Measurements from ENCODE around the gene NHS. TPM values are rescaled to one million over a fixed set of nuclear protein-coding genes. Genes with fewer than 3 reads are reported as not detected.

The NHS gene
- total RNA-seq, 4 donors from 2014 or later = 0.88 to 9.1 (median 2.5) TPM

DNA sequence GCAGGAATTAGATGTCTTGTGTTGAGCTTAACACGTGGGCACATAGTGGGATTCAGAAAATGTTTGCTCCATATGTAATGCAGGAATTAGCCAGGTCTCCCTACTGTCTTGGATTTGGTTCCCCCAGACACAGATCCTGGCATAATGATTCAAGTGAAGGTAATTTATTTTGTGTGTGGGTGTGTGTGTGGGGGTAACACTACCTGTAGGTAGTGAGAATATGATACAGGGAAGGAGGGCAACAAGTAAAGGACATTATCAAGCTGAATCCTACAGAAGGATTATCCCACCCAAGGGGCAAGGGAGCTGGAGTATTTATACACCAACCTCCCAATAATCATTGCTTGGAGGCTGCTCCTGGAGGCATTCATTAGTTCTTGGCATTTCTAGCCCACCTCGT, 101.4 kb downstream of the NHS start:
- Histone ChIP-seq H3K4me3 (no peak overlapping the region), H3K4me1 (no peaks in the 10 kb centered on the region), H3K27me3 (no peaks in the 10 kb centered on the region), H3K27ac (no peak overlapping the region), H3K9me3 (no peaks in the 10 kb centered on the region), H3K36me3 (no peaks in the 10 kb centered on the region)
- no peak for DNase-seq
- TF ChIP-seq, protein P1, sequence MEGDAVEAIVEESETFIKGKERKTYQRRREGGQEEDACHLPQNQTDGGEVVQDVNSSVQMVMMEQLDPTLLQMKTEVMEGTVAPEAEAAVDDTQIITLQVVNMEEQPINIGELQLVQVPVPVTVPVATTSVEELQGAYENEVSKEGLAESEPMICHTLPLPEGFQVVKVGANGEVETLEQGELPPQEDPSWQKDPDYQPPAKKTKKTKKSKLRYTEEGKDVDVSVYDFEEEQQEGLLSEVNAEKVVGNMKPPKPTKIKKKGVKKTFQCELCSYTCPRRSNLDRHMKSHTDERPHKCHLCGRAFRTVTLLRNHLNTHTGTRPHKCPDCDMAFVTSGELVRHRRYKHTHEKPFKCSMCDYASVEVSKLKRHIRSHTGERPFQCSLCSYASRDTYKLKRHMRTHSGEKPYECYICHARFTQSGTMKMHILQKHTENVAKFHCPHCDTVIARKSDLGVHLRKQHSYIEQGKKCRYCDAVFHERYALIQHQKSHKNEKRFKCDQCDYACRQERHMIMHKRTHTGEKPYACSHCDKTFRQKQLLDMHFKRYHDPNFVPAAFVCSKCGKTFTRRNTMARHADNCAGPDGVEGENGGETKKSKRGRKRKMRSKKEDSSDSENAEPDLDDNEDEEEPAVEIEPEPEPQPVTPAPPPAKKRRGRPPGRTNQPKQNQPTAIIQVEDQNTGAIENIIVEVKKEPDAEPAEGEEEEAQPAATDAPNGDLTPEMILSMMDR (IDR thresholded peaks at IDR 0.05) = no peak
- TF ChIP-seq POLR2A (IDR thresholded peaks at IDR 0.05) = no peak

DNA sequence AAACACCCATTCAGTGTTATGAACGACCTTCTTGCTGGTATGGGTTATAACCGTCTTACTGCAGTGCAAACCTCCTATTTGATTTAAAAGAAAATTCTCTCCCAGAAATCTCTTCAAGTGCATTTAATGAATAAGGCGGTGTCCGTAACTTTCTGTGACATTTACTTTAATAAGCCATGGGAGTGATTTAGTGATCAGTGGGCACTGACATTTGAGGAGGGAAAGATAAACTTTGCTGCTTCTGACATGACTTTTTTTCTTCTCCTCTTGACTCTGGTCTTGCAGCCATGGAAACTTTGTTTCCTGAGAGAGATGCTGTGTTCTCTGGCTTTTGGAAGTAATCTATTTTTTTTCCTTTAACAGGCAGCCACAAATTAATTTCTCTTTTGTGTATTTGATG, 106.1 kb downstream of the NHS start:
- no peak overlapping the region for H3K27ac ChIP-seq
- H3K27me3 ChIP-seq = no peaks in the 10 kb centered on the region
- no peaks in the 10 kb centered on the region for H3K9me3 ChIP-seq
- H3K4me1 ChIP-seq = no peaks in the 10 kb centered on the region
- no peak overlapping the region for H3K4me3 ChIP-seq
- no peaks in the 10 kb centered on the region for H3K36me3 ChIP-seq
- DNase-seq = no peak
- TF ChIP-seq, protein P1 (IDR thresholded peaks at IDR 0.05) = no peak
- TF ChIP-seq POLR2A (IDR thresholded peaks at IDR 0.05) = no peak

DNA sequence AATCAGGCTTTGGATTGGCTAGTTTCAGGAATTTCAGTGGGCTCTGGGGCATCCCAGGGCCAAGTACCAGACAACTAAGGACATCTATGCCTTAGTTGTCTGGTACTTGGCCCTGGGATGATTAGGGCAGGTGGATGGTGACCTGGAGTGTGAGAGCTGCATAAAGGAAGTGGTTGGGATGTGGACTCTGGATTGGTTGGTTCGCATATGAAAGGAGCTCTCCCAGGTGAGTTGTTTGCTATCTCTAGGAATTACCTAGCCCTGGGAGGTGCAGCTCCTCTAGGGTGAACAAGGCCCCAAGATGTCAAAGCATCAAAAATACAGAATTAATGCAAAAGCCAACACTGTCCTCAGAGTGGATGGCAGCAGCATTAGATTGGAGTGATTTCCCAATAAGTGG, 109.6 kb downstream of the NHS start:
- no peaks in the 10 kb centered on the region for H3K4me1 ChIP-seq
- H3K9me3 ChIP-seq = no peaks in the 10 kb centered on the region
- no peak overlapping the region for H3K27ac ChIP-seq
- no peak overlapping the region for H3K4me3 ChIP-seq
- no peak for TF ChIP-seq POLR2A (IDR thresholded peaks at IDR 0.05)
- TF ChIP-seq, protein P1 (IDR thresholded peaks at IDR 0.05) = no peak
- no peaks in the 10 kb centered on the region for H3K27me3 ChIP-seq
- H3K36me3 ChIP-seq = no peaks in the 10 kb centered on the region
- DNase-seq = no peak

DNA sequence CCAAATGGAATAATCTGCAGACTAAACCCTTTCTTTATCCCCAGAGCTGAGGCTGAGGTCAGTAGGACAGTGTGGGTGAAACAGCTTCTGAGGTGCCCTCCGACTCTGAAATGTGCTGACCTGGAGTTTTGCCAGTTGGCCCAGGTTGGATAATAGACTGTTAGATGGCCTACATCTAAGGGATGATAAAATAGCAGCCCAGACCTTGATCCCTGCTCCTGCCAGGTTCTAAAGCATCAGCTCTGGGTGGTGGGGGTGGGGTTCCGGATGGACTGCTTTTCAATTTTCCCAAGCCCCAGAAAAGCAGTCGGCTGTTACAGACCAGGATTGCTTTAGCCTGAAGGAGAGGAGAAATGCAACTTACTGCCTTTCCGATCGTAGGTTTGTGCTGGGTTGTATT, 110.4 kb downstream of the NHS start:
- H3K4me3 ChIP-seq = no peak overlapping the region
- no peaks in the 10 kb centered on the region for H3K4me1 ChIP-seq
- H3K27me3 ChIP-seq = no peaks in the 10 kb centered on the region
- no peak for TF ChIP-seq POLR2A (IDR thresholded peaks at IDR 0.05)
- TF ChIP-seq, protein P1 (IDR thresholded peaks at IDR 0.05) = no peak
- DNase-seq = no peak
- no peaks in the 10 kb centered on the region for H3K9me3 ChIP-seq
- H3K27ac ChIP-seq = no peak overlapping the region
- H3K36me3 ChIP-seq = no peaks in the 10 kb centered on the region

DNA sequence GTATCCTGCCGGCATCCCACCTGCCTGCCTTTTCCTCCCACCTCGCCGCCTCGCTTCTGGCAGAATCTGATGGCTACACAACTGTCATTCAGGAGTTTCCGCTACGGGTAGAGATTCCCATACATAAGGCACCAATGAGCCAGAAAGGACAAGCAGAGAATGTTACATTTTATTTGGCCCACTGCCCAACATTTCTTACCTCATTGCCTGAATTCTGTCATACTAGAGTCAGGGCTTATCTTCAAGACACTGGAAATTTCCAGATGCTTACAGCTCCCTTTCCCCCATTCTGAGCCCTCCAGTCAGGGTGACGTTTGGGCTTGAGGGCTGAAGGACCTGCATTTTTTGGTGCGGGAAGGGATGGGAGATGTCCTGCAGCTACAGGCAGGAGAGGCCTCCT, 113.0 kb downstream of the NHS start:
- Histone ChIP-seq H3K27me3 (no peaks in the 10 kb centered on the region), H3K4me3 (no peak overlapping the region), H3K9me3 (no peaks in the 10 kb centered on the region), H3K36me3 (no peaks in the 10 kb centered on the region), H3K27ac (no peak overlapping the region), H3K4me1 (no peaks in the 10 kb centered on the region)
- DNase-seq = no peak
- TF ChIP-seq POLR2A (IDR thresholded peaks at IDR 0.05) = no peak
- TF ChIP-seq, protein P1 (IDR thresholded peaks at IDR 0.05) = no peak

DNA sequence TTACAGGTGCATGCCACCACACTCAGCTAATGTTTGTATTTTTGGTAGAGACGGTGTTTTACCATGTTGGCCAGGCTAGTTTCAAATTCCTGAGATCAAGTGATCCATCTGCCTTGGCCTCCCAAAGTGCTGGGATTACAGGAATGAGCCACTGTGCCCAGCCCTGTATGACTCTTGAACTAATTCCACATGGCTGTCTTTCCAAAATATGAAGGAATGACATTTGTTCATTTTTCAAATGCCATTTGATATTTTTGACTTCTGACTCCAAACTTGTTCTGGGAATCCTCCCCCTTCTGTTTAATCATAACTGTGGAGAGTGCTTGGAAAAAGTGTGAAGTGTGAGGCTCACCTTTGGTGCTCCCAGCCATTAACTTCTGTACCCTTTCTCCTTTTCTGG, 119.2 kb downstream of the NHS start:
- Histone ChIP-seq H3K36me3 (no peaks in the 10 kb centered on the region), H3K27me3 (no peaks in the 10 kb centered on the region), H3K4me1 (no peaks in the 10 kb centered on the region), H3K27ac (no peak overlapping the region), H3K4me3 (no peak overlapping the region), H3K9me3 (no peaks in the 10 kb centered on the region)
- DNase-seq = no peak
- TF ChIP-seq, protein P1 (IDR thresholded peaks at IDR 0.05) = no peak
- no peak for TF ChIP-seq POLR2A (IDR thresholded peaks at IDR 0.05)
